ENCODE data around the gene DAGLA.

GRCh38 chr11:61701242-61701886 lies 21.2 kb downstream of the DAGLA start:
- peak; percentile 12; the same call in 1 of the 2 replicates for TF ChIP-seq CTCF (IDR thresholded peaks at IDR 0.05; ENCODE audit: low read length)
- TF ChIP-seq EZH2 (optimal IDR thresholded peaks at IDR 0.05; ENCODE audit: low read depth, low read length), result no peak

All from MM.1S (cell line).